Ovary (tissue), 3 donors: Measurements from ENCODE around the gene SNTB2.

Experiments
- EP300 ChIP-seq: sonication (generic); formaldehyde crosslinking; IDR thresholded peaks from one replicate; pipeline ENCODE4 v1.6.1; 2017; ENCODE audit warnings: antibody characterized with exemption
- POLR2A ChIP-seq: fragments of 450-650 bp; IDR thresholded peaks from one replicate; pipeline ENCODE4 v1.6.1; 2017; ENCODE audit warnings: antibody characterized with exemption, mild to moderate bottlenecking, moderate library complexity
- TF ChIP-seq, protein P1 (sequence below), 3 donors: fragments of 450-650 bp in 2 of 3; fragments of 200-600 bp in 1 of 3; IDR thresholded peaks; one replicate each; pipeline versions ENCODE4 v1.5.1 to v1.8.0; 2016 to 2022; ENCODE audit warnings: antibody characterized with exemption in 3 of 3, mild to moderate bottlenecking in 1 of 3
- donor health status: DM: no; HTN: no; CAD: no.

- TF ChIP-seq, protein P1, sequence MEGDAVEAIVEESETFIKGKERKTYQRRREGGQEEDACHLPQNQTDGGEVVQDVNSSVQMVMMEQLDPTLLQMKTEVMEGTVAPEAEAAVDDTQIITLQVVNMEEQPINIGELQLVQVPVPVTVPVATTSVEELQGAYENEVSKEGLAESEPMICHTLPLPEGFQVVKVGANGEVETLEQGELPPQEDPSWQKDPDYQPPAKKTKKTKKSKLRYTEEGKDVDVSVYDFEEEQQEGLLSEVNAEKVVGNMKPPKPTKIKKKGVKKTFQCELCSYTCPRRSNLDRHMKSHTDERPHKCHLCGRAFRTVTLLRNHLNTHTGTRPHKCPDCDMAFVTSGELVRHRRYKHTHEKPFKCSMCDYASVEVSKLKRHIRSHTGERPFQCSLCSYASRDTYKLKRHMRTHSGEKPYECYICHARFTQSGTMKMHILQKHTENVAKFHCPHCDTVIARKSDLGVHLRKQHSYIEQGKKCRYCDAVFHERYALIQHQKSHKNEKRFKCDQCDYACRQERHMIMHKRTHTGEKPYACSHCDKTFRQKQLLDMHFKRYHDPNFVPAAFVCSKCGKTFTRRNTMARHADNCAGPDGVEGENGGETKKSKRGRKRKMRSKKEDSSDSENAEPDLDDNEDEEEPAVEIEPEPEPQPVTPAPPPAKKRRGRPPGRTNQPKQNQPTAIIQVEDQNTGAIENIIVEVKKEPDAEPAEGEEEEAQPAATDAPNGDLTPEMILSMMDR (IDR thresholded peaks at IDR 0.05): no peak
- TF ChIP-seq POLR2A: no peak
- no peak for TF ChIP-seq EP300
Measured at GRCh38 chr16:69338557-69339288, 151.8 kb downstream of the SNTB2 start.
